Glutamatergic neuron (in vitro differentiated cells): ENCODE results near the gene CREB3L2. TPM values are rescaled to one million over a fixed set of nuclear protein-coding genes. Genes with fewer than 3 reads are reported as not detected.
A peak's percentile ranks its signal among the peaks of the same experiment; 100 is the strongest.

Experiments
- DNase-seq: peaks from one replicate; pipeline ENCODE4 v3.0.0; 2022
- H3K27ac Mint-ChIP-seq: one replicate; pipeline ENCODE4 v1.8.0; 2020; ENCODE audit warnings: mild to moderate bottlenecking, mixed read lengths, inconsistent platforms; ENCODE audit not compliant: unreplicated experiment
- H3K27me3 Mint-ChIP-seq: one replicate; pipeline ENCODE4 v1.8.0; 2020; ENCODE audit warnings: mild to moderate bottlenecking, moderate library complexity, mixed read lengths, inconsistent platforms; ENCODE audit not compliant: unreplicated experiment
- H3K36me3 Mint-ChIP-seq: one replicate; pipeline ENCODE4 v1.8.0; 2020; ENCODE audit warnings: mild to moderate bottlenecking, mixed read lengths, inconsistent platforms; ENCODE audit not compliant: unreplicated experiment
- H3K4me1 Mint-ChIP-seq: one replicate; pipeline ENCODE4 v1.8.0; 2020; ENCODE audit warnings: mild to moderate bottlenecking, low read depth, mixed read lengths, inconsistent platforms; ENCODE audit not compliant: unreplicated experiment
- H3K4me3 Mint-ChIP-seq: one replicate; pipeline ENCODE4 v1.8.0; 2020; ENCODE audit warnings: mild to moderate bottlenecking, mixed read lengths, inconsistent platforms; ENCODE audit not compliant: unreplicated experiment
- H3K9me3 Mint-ChIP-seq: one replicate; pipeline ENCODE4 v1.8.0; 2020; ENCODE audit warnings: mild to moderate bottlenecking, moderate library complexity, mixed read lengths, inconsistent platforms; ENCODE audit not compliant: unreplicated experiment
- total RNA-seq: library from RNA; stranded (reverse); fragmentation: NEBNext Ultra II Directional; extraction: Animal tissue kit (Norgen Biotek cat#: 25700); gene quantifications from one replicate; pipeline ENCODE4 v1.2.1, GENCODE V29; 2021; ENCODE audit not compliant: unreplicated experiment
- TF ChIP-seq, protein P1 (sequence below): fragments of 200-600 bp; sonication (generic); IDR thresholded peaks from one replicate; pipeline ENCODE4 v1.5.0; 2021; ENCODE audit not compliant: partially characterized antibody, unreplicated experiment

Gene CREB3L2
- total RNA-seq, 1 donor from 2014 or later: 45.4 TPM

- TF ChIP-seq, protein P1, sequence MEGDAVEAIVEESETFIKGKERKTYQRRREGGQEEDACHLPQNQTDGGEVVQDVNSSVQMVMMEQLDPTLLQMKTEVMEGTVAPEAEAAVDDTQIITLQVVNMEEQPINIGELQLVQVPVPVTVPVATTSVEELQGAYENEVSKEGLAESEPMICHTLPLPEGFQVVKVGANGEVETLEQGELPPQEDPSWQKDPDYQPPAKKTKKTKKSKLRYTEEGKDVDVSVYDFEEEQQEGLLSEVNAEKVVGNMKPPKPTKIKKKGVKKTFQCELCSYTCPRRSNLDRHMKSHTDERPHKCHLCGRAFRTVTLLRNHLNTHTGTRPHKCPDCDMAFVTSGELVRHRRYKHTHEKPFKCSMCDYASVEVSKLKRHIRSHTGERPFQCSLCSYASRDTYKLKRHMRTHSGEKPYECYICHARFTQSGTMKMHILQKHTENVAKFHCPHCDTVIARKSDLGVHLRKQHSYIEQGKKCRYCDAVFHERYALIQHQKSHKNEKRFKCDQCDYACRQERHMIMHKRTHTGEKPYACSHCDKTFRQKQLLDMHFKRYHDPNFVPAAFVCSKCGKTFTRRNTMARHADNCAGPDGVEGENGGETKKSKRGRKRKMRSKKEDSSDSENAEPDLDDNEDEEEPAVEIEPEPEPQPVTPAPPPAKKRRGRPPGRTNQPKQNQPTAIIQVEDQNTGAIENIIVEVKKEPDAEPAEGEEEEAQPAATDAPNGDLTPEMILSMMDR: no peak
- Mint-ChIP-seq H3K27ac (peak overlapping the region; percentile 44), H3K4me1 (peaks cover 54% of the 10 kb centered on the region), H3K27me3 (no peaks in the 10 kb centered on the region), H3K36me3 (no peaks in the 10 kb centered on the region), H3K4me3 (no peak overlapping the region), H3K9me3 (peaks cover 2% of the 10 kb centered on the region)
- DNase-seq: no peak
Measured at GRCh38 chr7:137940656-137941518, 61.0 kb downstream of the CREB3L2 start.

GRCh38 chr7:137940218-137940617, 61.7 kb downstream of the CREB3L2 start:
- Mint-ChIP-seq H3K36me3 (no peaks in the 10 kb centered on the region), H3K9me3 (peaks cover 2% of the 10 kb centered on the region), H3K4me1 (peaks cover 49% of the 10 kb centered on the region), H3K27ac (peak overlapping the region; percentile 44), H3K27me3 (no peaks in the 10 kb centered on the region), H3K4me3 (no peak overlapping the region)
- no peak for DNase-seq
- TF ChIP-seq, protein P1: no peak

DNA sequence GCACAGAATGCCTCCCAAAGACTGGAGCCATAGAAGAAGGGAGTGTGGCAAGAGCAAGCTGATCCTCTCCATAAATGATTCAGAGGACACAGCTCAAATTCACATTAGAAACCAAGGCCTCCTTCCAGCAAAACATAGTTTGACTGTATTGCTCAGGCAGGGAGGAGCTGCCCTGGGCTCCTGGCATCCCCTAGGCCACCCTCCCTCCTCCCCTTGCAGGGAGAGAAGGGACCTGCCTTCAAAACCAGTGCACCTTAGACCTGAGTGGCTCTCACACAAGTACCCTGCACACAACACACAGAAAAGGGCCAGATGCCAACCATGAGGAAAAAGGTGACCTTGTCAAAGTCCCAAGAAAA, 64.7 kb downstream of the CREB3L2 start:
- no peak overlapping the region for H3K4me3 Mint-ChIP-seq
- DNase-seq: no peak
- peak overlapping the region; percentile 46 for H3K27ac Mint-ChIP-seq
- no peaks in the 10 kb centered on the region for H3K27me3 Mint-ChIP-seq
- no peaks in the 10 kb centered on the region for H3K9me3 Mint-ChIP-seq
- H3K36me3 Mint-ChIP-seq: no peaks in the 10 kb centered on the region
- TF ChIP-seq, protein P1: no peak
- peaks cover 40% of the 10 kb centered on the region for H3K4me1 Mint-ChIP-seq

DNA sequence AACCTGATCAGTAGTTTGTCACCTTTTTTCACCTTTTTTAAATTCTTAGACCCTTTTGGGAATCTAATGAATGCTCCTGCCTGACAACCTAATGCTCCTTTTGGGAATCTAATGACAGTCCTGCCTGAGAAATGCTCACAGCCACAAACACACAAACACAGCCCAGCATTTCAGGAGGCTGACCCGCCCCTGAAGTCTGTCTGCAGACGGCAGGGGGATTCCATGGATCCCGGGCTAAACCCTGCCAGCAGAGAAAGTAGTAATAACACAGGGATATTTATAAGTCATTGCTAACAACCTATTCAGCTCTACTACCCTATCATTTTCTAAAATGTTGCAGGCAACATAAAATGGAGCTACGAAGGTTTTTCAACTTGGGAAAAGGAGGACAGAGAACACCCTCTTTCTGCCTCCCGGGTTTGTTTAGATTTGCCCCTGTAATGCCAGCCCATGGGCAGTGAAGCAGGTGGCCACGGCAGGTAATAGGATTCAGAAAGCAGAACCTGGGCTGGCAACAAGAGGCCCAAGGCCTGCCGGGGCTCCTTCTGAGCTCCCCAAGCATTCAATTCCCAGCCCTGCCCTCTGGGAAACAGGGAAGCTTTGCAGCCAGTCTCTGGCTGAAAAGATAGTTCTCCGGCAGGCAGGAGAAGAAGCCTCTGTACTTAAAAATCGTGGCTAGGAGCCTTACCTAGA, 65.2 kb downstream of the CREB3L2 start:
- Mint-ChIP-seq H3K4me3 (no peak overlapping the region), H3K27ac (peak overlapping the region; percentile 46), H3K4me1 (peaks cover 36% of the 10 kb centered on the region), H3K9me3 (no peaks in the 10 kb centered on the region), H3K27me3 (no peaks in the 10 kb centered on the region), H3K36me3 (no peaks in the 10 kb centered on the region)
- TF ChIP-seq, protein P1: no peak
- no peak for DNase-seq
